GM18868 (cell line): ENCODE results near the gene HSPA4.

Experiments used
- ATAC-seq: cut with Tn5 transposase; IDR thresholded peaks from one replicate; pipeline ENCODE4 v1.9.1; 2021; ENCODE audit warnings: mild to moderate bottlenecking, moderate library complexity; ENCODE audit not compliant: unreplicated experiment

Gene HSPA4

DNA sequence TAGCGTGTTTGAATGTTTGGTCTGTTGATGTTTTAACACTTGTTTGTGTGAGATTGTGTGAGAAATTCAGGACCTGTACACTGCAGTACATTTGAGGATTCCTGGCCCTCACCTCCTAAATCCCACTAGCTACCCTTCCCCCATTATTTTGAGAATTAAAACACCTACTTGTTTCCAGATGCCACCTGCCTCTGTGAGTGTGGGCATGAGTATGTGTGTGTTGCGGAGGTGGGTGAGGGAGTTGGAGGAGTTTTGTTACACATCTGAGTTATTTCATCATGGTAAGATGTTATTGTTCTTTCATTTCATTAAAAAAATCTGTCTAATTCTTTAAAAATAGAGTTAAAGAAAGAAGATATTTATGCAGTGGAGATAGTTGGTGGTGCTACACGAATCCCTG, 36.3 kb downstream of the HSPA4 start:
- no peak for ATAC-seq

DNA sequence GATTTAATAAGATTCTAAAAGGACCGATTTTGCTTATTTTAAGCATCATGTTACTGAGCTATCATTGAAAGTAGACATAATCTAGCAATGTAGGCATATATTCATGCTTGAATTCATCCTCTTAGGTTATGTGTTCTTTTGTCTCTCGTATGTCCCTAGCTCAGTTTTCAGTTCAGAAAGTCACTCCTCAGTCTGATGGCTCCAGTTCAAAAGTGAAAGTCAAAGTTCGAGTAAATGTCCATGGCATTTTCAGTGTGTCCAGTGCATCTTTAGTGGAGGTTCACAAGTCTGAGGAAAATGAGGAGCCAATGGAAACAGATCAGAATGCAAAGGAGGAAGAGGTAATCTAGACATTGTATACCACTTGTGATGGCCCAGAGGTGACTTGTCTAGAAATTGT, 39.2 kb downstream of the HSPA4 start:
- no peak for ATAC-seq

DNA sequence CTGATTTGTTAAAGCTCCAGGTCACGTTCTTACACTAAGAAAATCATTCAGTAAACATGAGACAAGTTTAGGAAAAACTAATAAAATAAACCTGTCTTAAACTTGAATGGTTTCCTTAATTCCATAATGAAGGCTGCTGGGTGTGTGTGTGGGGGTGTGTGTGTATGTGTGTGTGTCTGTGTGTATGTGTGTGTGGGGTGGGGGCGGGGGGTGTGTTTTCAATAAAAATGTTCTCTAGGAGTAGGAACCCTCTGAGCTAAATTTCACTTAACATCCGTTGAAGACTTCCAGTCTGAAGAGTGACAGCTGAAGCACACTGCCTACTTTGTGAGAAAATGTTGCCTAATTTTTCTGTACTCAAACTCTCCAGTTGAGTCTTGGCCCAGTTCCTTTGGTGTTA, 54.5 kb downstream of the HSPA4 start:
- no peak for ATAC-seq

DNA sequence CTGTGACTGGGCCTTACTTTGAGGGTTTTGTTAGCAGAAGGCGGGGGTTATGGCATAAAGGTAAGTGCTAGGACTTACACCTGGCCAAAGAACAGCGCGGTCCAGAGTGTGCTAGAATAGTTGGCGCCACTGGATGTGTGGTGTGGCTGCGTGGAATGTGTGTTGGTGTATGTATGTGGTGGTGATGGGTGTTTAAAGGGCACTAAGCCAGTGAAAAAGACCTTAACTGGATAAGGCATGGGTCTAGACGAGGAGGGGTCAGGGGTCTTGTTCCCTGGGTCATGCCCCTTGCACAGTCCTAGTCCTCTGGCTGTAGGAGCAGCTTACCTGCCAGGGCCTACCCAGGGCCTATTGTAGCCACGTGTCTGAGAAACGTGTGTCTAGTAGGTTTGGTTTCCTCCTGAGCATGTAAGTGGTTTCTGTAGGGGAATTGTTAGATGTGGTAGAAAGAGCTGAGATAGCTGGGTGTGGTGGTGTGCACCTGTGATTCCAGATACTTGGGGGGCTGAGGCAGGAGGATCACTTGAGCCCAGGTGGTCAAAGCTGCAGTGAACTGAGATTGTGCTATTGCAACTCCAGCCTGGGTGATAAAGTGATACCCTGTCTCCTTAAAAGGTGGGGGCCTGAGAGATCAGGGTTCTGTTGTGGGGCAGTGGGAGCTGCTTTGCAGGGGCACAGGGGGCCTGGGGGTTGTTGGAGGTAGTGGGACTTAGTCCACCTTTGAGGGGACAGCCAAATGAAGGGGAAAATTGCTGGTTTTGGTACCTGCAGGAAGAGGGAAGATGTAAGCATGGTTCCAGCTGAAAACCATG, 55.2 kb downstream of the HSPA4 start:
- no peak for ATAC-seq

DNA sequence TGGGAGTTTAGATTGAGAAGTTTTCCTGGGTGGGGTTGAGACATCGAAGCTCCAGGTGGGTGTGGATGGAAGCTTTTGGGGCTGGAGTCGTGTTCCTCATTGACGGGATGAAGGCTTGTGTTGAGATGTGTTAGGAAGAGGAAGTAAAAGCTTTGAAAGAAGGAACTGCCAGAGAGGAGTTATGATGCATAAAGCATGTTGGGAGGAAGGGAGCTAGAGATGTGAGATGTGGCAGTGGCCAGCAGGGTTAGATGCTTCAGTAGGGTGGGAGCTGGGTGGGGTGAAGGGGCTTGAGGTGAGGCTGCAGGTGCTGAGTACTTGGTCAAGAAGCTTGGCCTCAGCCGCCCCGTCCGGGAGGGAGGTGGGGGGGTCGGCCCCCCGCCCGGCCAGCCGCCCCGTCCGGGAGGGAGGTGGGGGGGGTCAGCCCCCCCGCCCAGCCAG, 56.7 kb downstream of the HSPA4 start:
- no peak for ATAC-seq

DNA sequence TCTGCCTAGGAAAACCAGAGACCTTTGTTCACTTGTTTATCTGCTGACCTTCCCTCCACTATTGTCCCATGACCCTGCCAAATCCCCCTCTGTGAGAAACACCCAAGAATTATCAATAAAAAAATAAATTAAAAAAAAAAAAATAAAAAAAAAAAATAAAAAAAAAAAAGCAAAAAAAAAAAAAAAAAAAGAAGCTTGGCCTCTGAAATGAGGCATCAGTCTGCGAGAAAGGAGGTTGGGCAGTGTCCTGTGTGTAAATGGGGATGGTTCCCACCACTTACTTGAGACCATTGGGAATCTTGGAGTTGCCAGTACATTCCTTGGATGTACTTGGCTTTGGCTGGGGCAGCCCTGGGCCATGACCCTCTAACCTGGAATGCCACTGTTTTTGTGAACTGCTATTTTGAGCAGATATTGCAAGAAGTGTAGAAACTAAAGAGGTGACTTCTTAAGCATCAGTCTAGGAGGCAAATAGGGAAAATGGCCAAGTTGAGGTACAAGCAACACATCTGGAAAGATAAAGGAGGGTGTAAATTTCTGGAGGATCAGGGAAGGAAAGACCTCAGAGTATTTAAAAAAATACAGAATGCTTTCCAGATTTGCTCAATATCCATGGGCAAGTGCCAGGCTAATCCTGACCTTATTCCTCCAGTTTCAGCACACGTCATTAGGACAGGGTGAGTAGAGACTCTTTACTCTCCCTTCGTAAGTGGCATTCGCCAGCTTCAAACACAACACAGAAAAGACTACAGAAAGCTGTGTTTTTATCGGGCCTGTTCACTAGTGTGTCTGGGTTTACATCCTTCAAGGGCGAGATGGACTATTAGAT, 58.1 kb downstream of the HSPA4 start:
- ATAC-seq, result no peak

DNA sequence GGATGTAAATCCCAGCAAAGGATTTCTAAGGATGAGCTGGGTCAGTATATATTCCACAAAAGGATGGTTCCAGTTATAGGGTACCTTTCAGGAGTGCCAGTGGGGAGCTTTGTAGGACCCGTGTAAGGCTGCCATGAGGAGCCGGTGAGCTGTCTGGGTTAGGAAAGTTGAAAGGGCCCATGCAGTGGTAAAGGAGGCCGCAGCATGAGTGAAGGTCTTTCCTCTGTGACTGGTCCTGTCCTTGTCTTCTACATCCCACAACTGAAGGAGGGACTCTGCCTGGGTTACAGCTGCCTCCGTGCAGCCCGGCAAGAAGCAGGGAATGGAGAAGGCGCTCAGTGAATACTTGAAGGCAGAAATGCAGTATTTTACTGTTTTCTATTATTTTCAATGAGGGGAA, 58.9 kb downstream of the HSPA4 start:
- ATAC-seq, result no peak

DNA sequence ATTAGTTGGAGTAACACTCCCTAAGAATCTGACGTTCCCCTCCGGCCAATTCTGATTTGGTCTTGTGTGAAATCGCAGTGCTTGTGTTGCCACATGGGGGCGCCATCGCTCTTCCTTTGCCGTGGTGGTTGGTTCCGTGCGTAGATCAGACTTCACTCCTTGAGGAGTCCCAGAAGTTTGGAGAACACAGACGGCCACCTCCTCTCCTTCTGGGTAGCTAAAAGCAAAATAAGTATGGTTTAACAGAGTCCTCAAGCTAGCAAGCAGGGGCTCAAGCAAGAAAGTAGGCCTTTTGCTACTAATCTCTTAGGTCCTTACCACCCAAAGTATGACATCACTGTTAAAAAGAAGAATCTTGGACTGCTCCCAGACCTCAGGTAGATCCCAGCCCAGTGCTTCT, 59.5 kb downstream of the HSPA4 start:
- peak; percentile 45 for ATAC-seq

DNA sequence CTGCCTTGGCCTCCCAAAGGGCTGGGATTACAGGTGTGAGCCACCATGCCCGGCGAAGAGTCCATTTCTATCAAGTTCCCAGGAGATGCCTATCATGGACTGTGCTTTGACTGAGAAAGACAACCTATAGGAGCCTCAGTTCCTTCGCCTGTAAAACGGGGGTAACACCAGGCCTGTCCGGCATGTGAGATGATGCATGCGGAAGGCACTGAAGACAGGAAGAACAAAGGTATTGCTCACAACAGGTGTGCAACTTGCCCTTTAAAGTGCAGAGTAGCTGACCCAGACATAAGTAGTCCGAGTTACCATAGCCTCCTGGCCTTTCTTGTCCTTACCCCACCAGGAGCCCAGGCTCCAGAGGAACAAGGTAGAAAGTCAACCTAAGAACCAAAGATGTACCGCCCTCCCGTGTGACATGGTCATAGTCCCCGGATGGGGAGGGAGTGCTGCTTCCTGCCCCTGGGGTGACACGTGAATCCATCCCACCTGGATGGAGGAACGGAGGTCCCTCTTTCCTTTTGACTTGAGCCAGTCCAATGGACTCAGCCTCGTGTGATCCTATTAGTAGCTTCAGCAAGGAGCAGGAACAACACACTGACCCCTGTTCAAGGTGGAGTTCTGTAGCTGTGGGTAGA, 60.3 kb downstream of the HSPA4 start:
- ATAC-seq, result no peak

DNA sequence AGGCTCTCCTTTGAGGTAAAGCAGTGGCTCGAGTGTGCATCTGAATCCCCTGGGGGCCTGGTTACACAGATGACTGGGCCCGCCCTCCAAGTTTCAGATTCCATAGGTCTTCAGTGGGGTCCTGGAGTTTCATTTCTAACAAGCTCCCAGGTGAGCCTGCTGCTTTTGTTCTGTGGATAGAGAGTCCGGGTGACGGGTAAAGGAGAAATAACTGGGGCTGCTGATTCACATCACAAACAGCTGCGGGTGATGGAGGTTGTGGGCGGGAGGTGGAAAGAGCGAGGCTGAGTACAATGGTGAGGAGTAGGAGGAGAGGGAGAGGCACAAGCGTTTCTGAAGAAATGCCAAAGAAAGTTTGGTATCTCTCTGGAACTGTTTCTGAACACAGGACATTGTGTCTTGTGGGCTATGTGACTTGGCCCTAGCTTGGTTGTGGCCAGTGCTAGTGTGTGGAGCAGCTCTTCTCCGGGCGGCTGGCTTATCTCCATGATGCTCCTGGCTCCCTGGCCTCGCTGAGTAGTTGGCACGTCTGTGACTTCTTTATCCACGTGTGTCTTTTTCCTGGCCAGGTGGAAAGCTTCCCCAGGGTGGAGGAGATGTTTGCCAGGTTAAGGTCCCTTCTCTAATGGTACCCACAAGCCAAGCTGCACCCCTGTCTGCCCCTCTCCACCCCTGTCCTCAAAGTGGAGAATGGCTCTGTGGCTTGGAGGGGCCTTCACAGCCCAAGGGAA, 61.7 kb downstream of the HSPA4 start:
- no peak for ATAC-seq

DNA sequence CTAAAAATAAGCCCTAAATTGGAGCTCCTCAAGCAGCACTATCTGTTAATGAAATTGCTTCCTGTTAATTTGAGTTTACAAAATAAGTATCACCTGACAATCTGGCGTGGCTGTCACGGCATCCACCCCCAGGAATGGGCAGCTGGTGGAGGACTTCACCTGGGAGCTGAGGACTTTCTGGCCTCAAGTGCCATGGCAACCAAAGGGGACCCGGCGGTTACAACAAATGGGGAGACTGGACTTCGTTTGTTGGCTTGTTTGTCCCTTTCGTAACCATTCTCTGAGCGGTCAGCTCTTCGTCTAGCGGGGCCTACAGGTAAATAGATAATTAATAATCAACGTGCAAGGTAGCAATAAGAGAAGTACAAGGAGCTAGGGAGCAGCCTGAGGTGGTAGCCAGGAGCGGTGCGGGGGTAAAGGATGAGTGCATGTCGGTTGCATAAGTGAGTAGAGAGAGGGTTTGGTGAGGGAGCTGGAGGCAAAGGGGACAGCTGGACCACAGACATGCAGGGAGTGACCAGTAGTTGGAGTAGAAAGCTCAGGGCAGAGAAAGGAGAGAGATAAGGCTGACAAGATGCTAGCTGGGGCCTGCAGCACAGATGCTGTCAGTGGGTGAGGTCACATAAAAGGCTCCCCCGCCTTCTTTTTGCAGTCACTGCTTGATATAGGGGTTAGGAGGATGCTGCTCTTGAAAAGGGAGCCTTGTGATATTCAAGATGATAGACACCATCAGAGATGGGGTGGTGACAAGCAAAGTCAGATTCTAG, 62.5 kb downstream of the HSPA4 start:
- no peak for ATAC-seq

DNA sequence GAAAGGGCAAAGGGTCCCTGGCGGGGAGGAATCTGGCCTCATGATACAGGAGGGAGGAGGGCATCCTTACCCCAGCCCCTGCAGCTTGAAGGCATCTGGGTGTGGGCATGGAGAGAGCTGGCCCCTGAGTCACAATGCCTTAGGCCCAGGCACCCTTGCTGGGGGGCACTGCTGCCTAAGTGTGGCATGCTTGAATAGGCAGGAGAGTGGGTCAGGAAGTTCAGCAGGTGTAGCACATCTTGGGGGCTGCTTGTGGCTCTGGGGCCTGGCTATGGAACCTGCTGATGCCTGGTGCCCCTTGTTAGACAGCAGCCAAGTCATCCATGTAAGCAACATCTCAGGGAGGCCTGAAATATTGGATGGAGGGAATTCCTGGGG, 63.1 kb downstream of the HSPA4 start:
- no peak for ATAC-seq

DNA sequence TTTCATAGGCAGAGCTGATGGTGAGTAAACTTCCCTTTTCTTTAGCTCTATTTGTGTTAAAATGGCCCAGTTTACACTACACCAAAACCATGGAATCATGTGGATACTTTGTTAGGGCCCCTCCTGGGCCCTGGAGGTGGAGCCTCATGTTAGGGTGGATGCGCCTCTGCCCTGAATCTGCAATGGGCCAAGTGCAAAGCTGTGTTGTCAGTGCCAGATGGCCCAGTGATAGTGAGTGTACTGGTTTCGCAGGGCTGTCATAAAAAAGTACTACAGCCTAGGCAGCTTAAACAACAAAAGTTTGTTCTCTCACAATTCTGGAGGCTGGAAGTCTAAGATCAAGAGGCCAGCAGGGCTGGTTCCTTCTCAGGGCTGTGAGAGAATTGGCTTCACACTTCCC, 64.8 kb downstream of the HSPA4 start:
- ATAC-seq, result no peak

DNA sequence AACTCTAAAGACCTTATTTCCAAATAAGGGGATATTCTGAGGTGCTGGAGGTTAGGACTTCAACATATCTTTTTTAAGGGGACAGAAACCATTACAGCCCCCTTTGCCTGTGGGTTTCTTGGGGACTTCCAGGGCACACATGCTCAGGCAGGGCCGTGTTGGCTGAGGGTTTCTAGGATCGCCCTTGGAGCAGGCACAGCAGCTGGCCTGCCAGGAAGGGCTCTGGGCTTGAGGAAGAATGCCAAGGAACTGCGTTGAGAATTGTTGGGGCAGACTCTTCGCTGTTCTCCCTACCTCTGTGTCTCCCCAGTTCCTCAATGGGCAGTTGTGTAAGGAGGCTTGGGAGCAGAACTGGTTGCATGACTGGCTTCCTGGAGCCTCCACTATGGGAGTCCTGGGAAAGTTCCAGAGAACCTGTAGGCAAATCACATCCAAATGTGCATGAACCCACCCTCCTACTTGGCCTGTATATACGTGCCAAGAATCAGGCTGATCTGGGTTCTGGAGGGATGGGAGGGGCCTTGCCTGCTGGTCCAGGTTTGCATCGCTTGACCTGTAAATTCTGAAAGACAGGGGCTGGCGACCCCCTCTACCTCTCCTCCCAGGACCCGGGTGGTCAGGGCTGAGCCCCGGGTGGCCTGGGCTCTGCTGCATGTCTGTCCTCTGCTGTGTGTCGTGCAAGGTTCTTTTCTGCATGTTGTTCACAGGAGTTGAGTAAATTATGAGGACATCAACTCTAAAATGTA, 65.5 kb downstream of the HSPA4 start:
- ATAC-seq, result no peak

DNA sequence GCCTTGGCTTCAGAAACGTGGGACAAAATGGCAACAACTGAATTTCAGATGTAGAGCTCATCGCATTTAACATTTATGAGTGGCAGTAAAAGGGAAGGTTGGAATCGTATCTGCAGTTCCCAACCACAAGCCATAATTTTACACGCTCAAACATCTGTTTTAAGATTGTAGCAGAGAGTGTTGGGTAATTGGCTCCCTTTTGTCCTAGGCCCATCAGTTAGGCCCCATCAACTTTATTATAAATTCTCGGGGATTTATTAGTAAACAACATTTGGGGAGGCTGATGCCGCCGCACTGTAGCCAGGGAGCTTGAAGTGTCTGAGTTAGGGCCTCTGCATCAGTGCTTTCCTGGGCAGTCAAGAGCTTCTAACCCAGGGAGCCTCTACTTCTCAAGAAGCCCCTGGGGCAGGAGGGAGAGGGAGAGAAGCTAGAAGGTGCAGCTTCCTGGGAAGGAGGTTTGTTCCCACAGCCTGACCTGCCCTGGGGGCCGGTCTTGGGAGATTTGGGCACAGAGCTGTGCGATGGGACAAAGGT, 66.2 kb downstream of the HSPA4 start:
- ATAC-seq, result no peak

DNA sequence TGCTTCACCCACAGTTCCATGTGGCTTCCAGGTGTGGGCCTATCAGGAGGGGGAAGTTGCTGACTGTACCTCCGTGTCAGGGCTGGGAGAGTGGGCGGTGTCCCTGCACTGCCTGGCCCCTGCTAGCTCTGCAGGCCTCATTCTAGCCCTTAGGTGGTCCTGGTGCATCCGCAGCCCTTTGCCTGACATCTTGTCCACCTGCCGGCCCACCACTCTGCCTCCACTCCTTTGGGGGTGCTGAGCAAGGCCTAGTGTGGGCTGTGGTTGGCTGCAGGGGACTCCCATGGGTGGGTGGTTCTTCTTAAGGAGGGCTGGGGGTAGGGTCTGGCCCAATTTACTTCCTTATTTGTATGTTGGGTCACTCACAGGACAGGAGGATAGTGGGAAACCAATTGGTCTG, 66.9 kb downstream of the HSPA4 start:
- no peak for ATAC-seq

DNA sequence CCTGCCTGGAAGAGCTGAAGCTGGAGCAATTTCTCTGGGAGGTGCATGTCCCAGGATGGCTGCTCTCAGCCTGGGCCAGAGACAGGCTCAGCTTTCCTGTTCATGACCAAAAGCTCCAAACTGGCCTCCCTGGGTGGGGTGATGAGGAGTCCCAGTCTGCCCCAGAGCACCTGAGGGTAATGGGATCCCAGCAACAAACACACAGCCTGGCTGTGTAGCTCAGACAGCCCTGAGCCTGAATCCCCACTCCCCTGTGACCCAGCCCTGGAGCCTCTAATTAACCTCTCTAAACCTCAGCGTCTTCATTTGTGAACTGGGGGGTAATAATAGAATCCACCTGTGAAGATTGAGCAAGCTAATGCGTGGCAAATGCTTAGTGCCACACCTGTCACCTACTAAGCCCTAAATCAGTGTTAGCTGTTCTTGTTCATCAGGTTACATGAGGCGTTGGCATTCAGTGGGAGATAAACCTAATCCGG, 67.5 kb downstream of the HSPA4 start:
- ATAC-seq, result no peak

DNA sequence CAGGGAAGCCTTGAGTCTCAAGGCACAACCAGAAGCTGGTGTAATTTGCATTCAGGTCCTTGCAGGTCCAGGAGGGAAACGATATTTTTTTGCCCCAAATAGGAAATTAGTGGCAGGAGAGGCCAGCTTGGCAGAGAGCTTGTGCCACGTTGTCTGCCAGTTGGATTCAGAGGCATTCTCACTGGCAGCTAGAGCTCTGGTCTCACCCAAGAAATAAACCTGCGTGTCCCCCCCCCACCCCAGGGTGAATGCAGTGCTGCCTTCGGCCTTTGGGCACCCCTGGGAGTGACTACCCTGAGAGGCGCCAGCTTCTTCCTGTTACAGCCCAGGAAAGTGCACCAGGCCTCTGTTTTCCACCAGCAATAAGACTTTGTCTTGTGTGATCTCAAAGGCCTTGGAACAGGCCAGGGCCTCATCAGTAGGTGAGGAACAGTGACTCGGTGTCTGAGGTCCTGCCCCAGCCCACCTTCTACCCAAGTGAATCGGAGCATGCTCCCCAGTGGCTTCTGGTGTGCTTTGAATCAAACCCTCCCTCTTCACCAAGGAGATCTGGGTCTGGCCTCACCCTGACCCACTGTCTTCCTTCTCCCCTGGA, 68.4 kb downstream of the HSPA4 start:
- ATAC-seq, result no peak

DNA sequence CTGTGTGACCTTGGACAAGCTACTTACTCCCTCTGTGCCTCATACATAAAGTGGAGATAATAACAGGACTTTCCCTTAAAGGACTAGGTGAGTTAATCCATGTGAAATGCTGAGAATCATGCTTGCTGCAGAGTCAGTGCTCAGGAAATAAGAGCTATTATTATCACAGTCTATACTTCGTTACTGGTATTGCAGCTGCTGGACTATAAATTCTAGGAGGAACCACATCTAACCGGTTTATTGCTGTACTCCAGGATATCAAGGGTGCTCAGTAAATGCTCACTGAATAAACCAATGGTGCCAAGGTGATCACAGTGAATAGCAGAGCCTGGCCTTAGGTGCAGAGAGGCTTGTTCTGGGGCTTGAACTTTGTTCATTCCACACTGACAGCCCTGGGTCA, 69.3 kb downstream of the HSPA4 start:
- ATAC-seq, result no peak
